HG03175 (cell line): ENCODE data around the gene FBH1.
"Not testable (repeated sequence)": the region's sequence is repeated elsewhere in the genome, so short reads cannot be mapped to it uniquely, and the experiment has no call there.

Experiments
- ATAC-seq: cut with Tn5 transposase; IDR thresholded peaks from one replicate; pipeline ENCODE4 v1.9.1; 2021; ENCODE audit warnings: mild to moderate bottlenecking, moderate library complexity; ENCODE audit not compliant: unreplicated experiment

The FBH1 gene

GRCh38 chr10:5873515-5873995, 16.5 kb upstream of the FBH1 start:
- peak; percentile 80 for ATAC-seq

- no peak for ATAC-seq
These were observed 13.8 kb upstream of the FBH1 start for GRCh38 chr10:5876181-5876768.

- not testable (repeated sequence) for ATAC-seq
These were observed 13.0 kb upstream of the FBH1 start for GRCh38 chr10:5877041-5877440.

- ATAC-seq, result no peak
These were observed 7.1 kb upstream of the FBH1 start for GRCh38 chr10:5882961-5883360.

- ATAC-seq, result no peak
These were observed 4.4 kb upstream of the FBH1 start for GRCh38 chr10:5885619-5886018.

- no peak for ATAC-seq
These were observed 3.0 kb upstream of the FBH1 start for GRCh38 chr10:5887029-5887428.

- ATAC-seq, result no peak
These were observed 2.4 kb upstream of the FBH1 start for GRCh38 chr10:5887641-5888040.

- no peak for ATAC-seq
These were observed 1.7 kb upstream of the FBH1 start for GRCh38 chr10:5888351-5888750.

GRCh38 chr10:5888843-5889623, 1.0 kb upstream of the FBH1 start:
- peak; percentile 35 for ATAC-seq

- peak; percentile 6 for ATAC-seq
These were observed 441 bp downstream of the FBH1 start for GRCh38 chr10:5890452-5890915.

- no peak for ATAC-seq
These were observed 966 bp downstream of the FBH1 start for GRCh38 chr10:5891009-5891408.

- no peak for ATAC-seq
These were observed 2.0 kb downstream of the FBH1 start for GRCh38 chr10:5892007-5892406.

- no peak for ATAC-seq
These were observed 3.3 kb downstream of the FBH1 start for GRCh38 chr10:5893321-5893720.

- ATAC-seq, result no peak
These were observed 4.4 kb downstream of the FBH1 start for GRCh38 chr10:5894403-5894802.

- no peak for ATAC-seq
These were observed 4.8 kb downstream of the FBH1 start for GRCh38 chr10:5894873-5895272.

- ATAC-seq, result no peak
These were observed 5.3 kb downstream of the FBH1 start for GRCh38 chr10:5895365-5895764.

- peak; percentile 62 for ATAC-seq
These were observed 5.8 kb downstream of the FBH1 start for GRCh38 chr10:5895804-5896203.

GRCh38 chr10:5896208-5897052, 6.4 kb downstream of the FBH1 start:
- ATAC-seq, result peak; percentile 25

- no peak for ATAC-seq
These were observed 7.0 kb downstream of the FBH1 start for GRCh38 chr10:5897053-5897340.

- ATAC-seq, result no peak
These were observed 7.5 kb downstream of the FBH1 start for GRCh38 chr10:5897504-5897903.

GRCh38 chr10:5898163-5898562, 8.1 kb downstream of the FBH1 start:
- no peak for ATAC-seq

- ATAC-seq, result no peak
These were observed 10.2 kb downstream of the FBH1 start for GRCh38 chr10:5900247-5900646.
